HTR-8/SVneo (cell line): ENCODE data around the gene PALLD.

ENCODE experiments used
- DNase-seq: peaks from one replicate; pipeline ENCODE4 v3.0.0; 2011; ENCODE audit warnings: low spot score, mixed read lengths; ENCODE audit not compliant: insufficient read length
- FAIRE-seq: peaks from 2 replicates; lab custom pipeline; 2011; peaks lifted over from hg19 to GRCh38; lab: Jason Lieb, UNC

PALLD gene

GRCh38 chr4:168551945-168552695 lies 55.3 kb downstream of the PALLD start:
- FAIRE-seq (peak; percentile 13), DNase-seq (no peak)

- no peak for FAIRE-seq
Measured at GRCh38 chr4:168553714-168554370, 57.0 kb downstream of the PALLD start.

GRCh38 chr4:168555437-168555836 lies 58.6 kb downstream of the PALLD start:
- DNase-seq (no peak), FAIRE-seq (no peak)

More at GRCh38 chr4:168553714-168554370, 57.0 kb downstream of the PALLD start:
- no peak for DNase-seq

- no peak for DNase-seq
- peak; percentile 85 for FAIRE-seq
Measured at GRCh38 chr4:168557658-168558057, 60.8 kb downstream of the PALLD start.

GRCh38 chr4:168558599-168558998 lies 61.7 kb downstream of the PALLD start:
- peak; percentile 66 for DNase-seq
- peak; percentile 67 for FAIRE-seq

- DNase-seq (no peak), FAIRE-seq (peak; percentile 67)
Measured at GRCh38 chr4:168560184-168561180, 63.6 kb downstream of the PALLD start.

GRCh38 chr4:168562041-168562571 lies 65.3 kb downstream of the PALLD start:
- no peak for DNase-seq
- peak; percentile 28 for FAIRE-seq

- FAIRE-seq = no peak
- DNase-seq = no peak
Measured at GRCh38 chr4:168564023-168564422, 67.2 kb downstream of the PALLD start.

- no peak for DNase-seq
- FAIRE-seq = no peak
Measured at GRCh38 chr4:168565130-168565529, 68.3 kb downstream of the PALLD start.

GRCh38 chr4:168566726-168567125 lies 69.9 kb downstream of the PALLD start:
- no peak for FAIRE-seq

GRCh38 chr4:168569066-168569930 lies 72.4 kb downstream of the PALLD start:
- FAIRE-seq (no peak), DNase-seq (no peak)

More at GRCh38 chr4:168566726-168567125, 69.9 kb downstream of the PALLD start:
- no peak for DNase-seq

- no peak for DNase-seq
- FAIRE-seq = no peak
Measured at GRCh38 chr4:168569931-168570276, 73.1 kb downstream of the PALLD start.

- DNase-seq (no peak), FAIRE-seq (no peak)
Measured at GRCh38 chr4:168570466-168570865, 73.6 kb downstream of the PALLD start.

- FAIRE-seq (no peak), DNase-seq (no peak)
Measured at GRCh38 chr4:168572002-168572401, 75.2 kb downstream of the PALLD start.

- no peak for FAIRE-seq
Measured at GRCh38 chr4:168573870-168574269, 77.0 kb downstream of the PALLD start.

GRCh38 chr4:168574581-168575295 lies 77.9 kb downstream of the PALLD start:
- DNase-seq (no peak), FAIRE-seq (peak; percentile 31)

More at GRCh38 chr4:168573870-168574269, 77.0 kb downstream of the PALLD start:
- DNase-seq = no peak

GRCh38 chr4:168575473-168575872 lies 78.6 kb downstream of the PALLD start:
- no peak for FAIRE-seq
- no peak for DNase-seq

GRCh38 chr4:168577624-168578023 lies 80.8 kb downstream of the PALLD start:
- DNase-seq (no peak), FAIRE-seq (no peak)

- FAIRE-seq (no peak), DNase-seq (no peak)
Measured at GRCh38 chr4:168580228-168580627, 83.4 kb downstream of the PALLD start.
